K562 (cell line): ENCODE results near the gene ALDH16A1. TPM values are rescaled to one million over a fixed set of nuclear protein-coding genes. Genes with fewer than 3 reads are reported as not detected.

ENCODE experiments used
- ATAC-seq: fragments of 200-7000 bp; cut with Tn5 transposase; 3 replicates; pipeline ENCODE4 v1.9.1; 2020; ENCODE audit warnings: moderate library complexity
- BruUV-seq: library from RNA; stranded (reverse); fragments of 400-500 nt; replicated peaks from 2 replicates; lab custom pipeline; 2021; lab: Mats Ljungman, UMichigan
- CTCF ChIA-PET: fragments of 300-600 bp; formaldehyde crosslinking; extraction: SDS; loops from one replicate; lab custom pipeline; 2021; ENCODE audit warnings: low intra/inter-chr PET ratio; lab: Yijun Ruan, JAX
- POLR2A ChIA-PET: fragments of 300-600, 350-650 bp; sonication (Branson Sonifier 250); formaldehyde crosslinking; extraction: SDS; loops from one replicate; lab custom pipeline; 2021; ENCODE audit warnings: antibody characterized with exemption, inconsistent platforms; lab: Yijun Ruan, JAX
- DNase-seq, 4 experiments: peaks; one replicate each; pipeline versions ENCODE4 v3.0.0 to v3.0.0-alpha.2; 2011 to 2018; ENCODE audit warnings: low spot score in 3 of 4, mixed read lengths in 3 of 4; ENCODE audit errors: extremely low read depth in 1 of 4
- FAIRE-seq: peaks from 2 replicates; lab custom pipeline; 2011; peaks lifted over from hg19 to GRCh38; lab: Jason Lieb, UNC
- H2AFZ ChIP-seq: 2 replicates; pipeline ENCODE4 v1.6.0; 2011; ENCODE audit warnings: low read depth, low read length, control low read depth, inconsistent platforms
- H3K27ac ChIP-seq: fragments of 200-600 bp; 3 replicates; pipeline ENCODE4 v1.8.0; 2011; ENCODE audit warnings: low read depth, mild to moderate bottlenecking, control low read depth, inconsistent platforms, low read length, moderate library complexity, mixed read lengths; ENCODE audit errors: extremely low read depth
- H3K27me3 ChIP-seq, 2 experiments: fragments of 300-600 bp in 1 of 2; 2 replicates in 1 of 2; 3 replicates in 1 of 2; pipeline versions ENCODE4 v1.6.0 to v1.8.0; 2011; ENCODE audit warnings: inconsistent platforms in 2 of 2, low read length in 2 of 2, mild to moderate bottlenecking in 1 of 2, mixed read lengths in 1 of 2, moderate library complexity in 1 of 2; ENCODE audit not compliant: control insufficient read depth in 2 of 2, insufficient read depth in 2 of 2
- H3K36me3 ChIP-seq: fragments of 300-600 bp; 3 replicates; pipeline ENCODE4 v1.8.0; 2011; ENCODE audit warnings: mild to moderate bottlenecking, low read length, inconsistent platforms; ENCODE audit not compliant: control insufficient read depth, insufficient read depth
- H3K4me1 ChIP-seq, 2 experiments: fragments of 200-600 bp in 1 of 2; replicated peaks in 1 of 2; 2 replicates in 1 of 2; 3 replicates in 1 of 2; pipeline versions ENCODE4 v1.5.1 to v1.8.0; 2011; ENCODE audit warnings: inconsistent platforms in 2 of 2, low read length in 2 of 2, mild to moderate bottlenecking in 1 of 2, mixed read lengths in 1 of 2, moderate library complexity in 1 of 2; ENCODE audit not compliant: control insufficient read depth in 2 of 2, insufficient read depth in 2 of 2
- H3K4me2 ChIP-seq: 2 replicates; pipeline ENCODE4 v1.6.1; 2011; ENCODE audit warnings: low read length, control low read depth, inconsistent platforms, mixed read lengths; ENCODE audit not compliant: insufficient read depth
- H3K4me3 ChIP-seq: fragments of 200-600 bp; sonication (generic), shearing (Covaris generic); 2 replicates; pipeline ENCODE4 v1.5.1; 2016; ENCODE audit warnings: control low read depth, inconsistent platforms
- H3K79me2 ChIP-seq: fragments of 200-600 bp; 3 replicates; pipeline ENCODE4 v1.8.0; 2011; ENCODE audit warnings: low read length, inconsistent platforms; ENCODE audit not compliant: control insufficient read depth, insufficient read depth
- H3K9ac ChIP-seq, 2 experiments: 2 replicates each; pipeline versions ENCODE4 v1.6.0 to v1.6.1; 2011; ENCODE audit warnings: low read depth in 2 of 2, low read length in 2 of 2, control low read depth in 1 of 2, inconsistent platforms in 1 of 2, mild to moderate bottlenecking in 1 of 2, mixed read lengths in 1 of 2; ENCODE audit not compliant: insufficient read depth in 1 of 2
- H3K9me1 ChIP-seq: one replicate; pipeline ENCODE4 v1.6.0; 2011; ENCODE audit warnings: inconsistent platforms, mild to moderate bottlenecking, low read length, moderate library complexity; ENCODE audit not compliant: control insufficient read depth, insufficient read depth
- H3K9me3 ChIP-seq: replicated peaks from 2 replicates; pipeline ENCODE4 v1.5.1; 2011; ENCODE audit warnings: low read depth, low read length, inconsistent platforms; ENCODE audit not compliant: control insufficient read depth, insufficient read depth
- H4K20me1 ChIP-seq: replicated peaks from 2 replicates; pipeline ENCODE4 v1.6.1; 2011; ENCODE audit warnings: low read length, inconsistent platforms, mixed read lengths; ENCODE audit not compliant: control insufficient read depth, insufficient read depth
- CCNT2 ChIP-seq: IDR thresholded peaks from 2 replicates; pipeline ENCODE4 v1.6.1; 2011; ENCODE audit warnings: borderline replicate concordance, low read depth, mild to moderate bottlenecking, moderate library complexity, mixed read lengths, low read length; ENCODE audit not compliant: insufficient read length; ENCODE audit errors: extremely low read depth
- DDX20 ChIP-seq: fragments of 450-650 bp; IDR thresholded peaks from 2 replicates; pipeline ENCODE4 v1.6.1; 2016; ENCODE audit warnings: missing genetic modification characterization, low read depth, mild to moderate bottlenecking, missing compliant biosample characterization, moderate library complexity
- FOXA3 ChIP-seq, 2 experiments: fragments of 450-650 bp in 1 of 2; sonication (generic) in 1 of 2; formaldehyde crosslinking; IDR thresholded peaks in 1 of 2; conservative IDR thresholded peaks in 1 of 2; 2 replicates each; pipeline versions ENCODE4 v1.4.0 to v1.8.0; 2020 to 2022; ENCODE audit warnings: mild to moderate bottlenecking in 2 of 2, missing genetic modification reagents in 1 of 2
- HMGN3 ChIP-seq: IDR thresholded peaks from 2 replicates; pipeline ENCODE4 v1.6.1; 2011; ENCODE audit warnings: borderline replicate concordance, low read depth, mild to moderate bottlenecking, mixed read lengths, low read length; ENCODE audit not compliant: insufficient read length; ENCODE audit errors: extremely low read depth
- MAZ ChIP-seq, 2 experiments: fragments of 450-650 bp in 1 of 2; sonication (generic) in 1 of 2; formaldehyde crosslinking; IDR thresholded peaks in 1 of 2; conservative IDR thresholded peaks in 1 of 2; 2 replicates each; pipeline versions ENCODE4 v1.4.0 to v1.5.0; 2020; ENCODE audit warnings: mild to moderate bottlenecking in 1 of 2, missing genetic modification reagents in 1 of 2
- MCM2 ChIP-seq: fragments of 450-650 bp; IDR thresholded peaks from 2 replicates; pipeline ENCODE4 v1.6.1; 2017; ENCODE audit warnings: low read depth, mild to moderate bottlenecking
- POLR2G ChIP-seq: fragments of 200-400 bp; formaldehyde crosslinking; IDR thresholded peaks from 2 replicates; pipeline ENCODE4 v1.6.1; 2017; ENCODE audit warnings: low read depth, mild to moderate bottlenecking, antibody characterized with exemption, low read length, moderate library complexity
- RB1 ChIP-seq: fragments of 450-650 bp; IDR thresholded peaks from 2 replicates; pipeline ENCODE4 v1.6.1; 2017; ENCODE audit warnings: low read depth, mild to moderate bottlenecking
- ZBTB7A ChIP-seq: IDR thresholded peaks from 2 replicates; pipeline ENCODE4 v1.6.1; 2011; ENCODE audit warnings: low read depth, mild to moderate bottlenecking, low read length, moderate library complexity, borderline replicate concordance; ENCODE audit not compliant: control insufficient read depth
- WGBS: fragments of 100-300 bp; shearing (Covaris generic); methylation state at CpG from one replicate; pipeline ENCODE4 v1.1.6; 2016; ENCODE audit warnings: low coverage, mixed read lengths; ENCODE audit not compliant: insufficient coverage; ENCODE audit errors: missing lambda C conversion rate; 5-methylcytosine and 5-hydroxymethylcytosine counted together
- in situ Hi-C: fragments of 300-500 bp; cut with MboI; formaldehyde crosslinking; loops from 4 replicates; pipeline ENCODE4 v1.15.0; 2018; ENCODE audit warnings: inconsistent platforms, mixed read lengths
- intact Hi-C: fragments of 100-400 bp; cut with micrococcal nuclease; formaldehyde crosslinking; loops from 2 replicates; pipeline ENCODE4 v1.14.2; 2022
- polyA plus RNA-seq, 8 experiments: library from polyadenylated mRNA; depleted of rRNA in 4 of 8; stranded (reverse) in 5 of 8; unstranded in 3 of 8; fragments of >200 nt; fragmentation: Nextera tagmentation in 2 of 8; fragmentation: Illumina TruSeq in 1 of 8; extraction: Ambion mirVana in 2 of 8; extraction: Trizol in 1 of 8; gene quantifications; 2 replicates each; pipeline versions ENCODE4 v1.2.1 to v1.2.3, GENCODE V29; 2011 to 2014; ENCODE audit warnings: inconsistent platforms in 1 of 8, missing spikeins in 1 of 8
- total RNA-seq, 7 experiments: library from RNA; depleted of rRNA in 6 of 7; stranded (reverse); fragments of >200 nt in 6 of 7; fragmentation: Illumina TruSeq in 2 of 7; extraction: Trizol in 2 of 7; gene quantifications; 2 replicates each; pipeline versions ENCODE4 v1.2.1 to v1.2.3, GENCODE V29; 2011 to 2021; ENCODE audit warnings: low replicate concordance in 1 of 7
- TF ChIP-seq, protein P1 (sequence below), 2 experiments: IDR thresholded peaks; 2 replicates each; pipeline ENCODE4 v1.6.1; 2011; ENCODE audit warnings: borderline replicate concordance in 1 of 2, control low read depth in 1 of 2, low read depth in 1 of 2, low read length in 1 of 2, mild to moderate bottlenecking in 1 of 2, mixed read lengths in 1 of 2, moderate library complexity in 1 of 2; ENCODE audit not compliant: insufficient read depth in 1 of 2, insufficient read length in 1 of 2, poor library complexity in 1 of 2, severe bottlenecking in 1 of 2; ENCODE audit errors: extremely low read depth in 1 of 2
- TF ChIP-seq, protein P2 (sequence below): fragments of 200-800 bp; sonication (Bioruptor generic); IDR thresholded peaks from 2 replicates; pipeline ENCODE4 v1.6.1; 2017; ENCODE audit warnings: missing genetic modification characterization, missing compliant biosample characterization
- TF ChIP-seq, protein P3 (sequence below): fragments of 150-350 bp; conservative IDR thresholded peaks from 2 replicates; pipeline ENCODE4 v1.6.1; 2014; ENCODE audit warnings: low read length

ALDH16A1 gene
- total and polyA plus RNA-seq, 9 of the 15 experiments (the other 6 are each of a cell fraction or from before 2014, with no cell fraction given) = 2.2 to 52.2 (median 7.6) TPM

DNA sequence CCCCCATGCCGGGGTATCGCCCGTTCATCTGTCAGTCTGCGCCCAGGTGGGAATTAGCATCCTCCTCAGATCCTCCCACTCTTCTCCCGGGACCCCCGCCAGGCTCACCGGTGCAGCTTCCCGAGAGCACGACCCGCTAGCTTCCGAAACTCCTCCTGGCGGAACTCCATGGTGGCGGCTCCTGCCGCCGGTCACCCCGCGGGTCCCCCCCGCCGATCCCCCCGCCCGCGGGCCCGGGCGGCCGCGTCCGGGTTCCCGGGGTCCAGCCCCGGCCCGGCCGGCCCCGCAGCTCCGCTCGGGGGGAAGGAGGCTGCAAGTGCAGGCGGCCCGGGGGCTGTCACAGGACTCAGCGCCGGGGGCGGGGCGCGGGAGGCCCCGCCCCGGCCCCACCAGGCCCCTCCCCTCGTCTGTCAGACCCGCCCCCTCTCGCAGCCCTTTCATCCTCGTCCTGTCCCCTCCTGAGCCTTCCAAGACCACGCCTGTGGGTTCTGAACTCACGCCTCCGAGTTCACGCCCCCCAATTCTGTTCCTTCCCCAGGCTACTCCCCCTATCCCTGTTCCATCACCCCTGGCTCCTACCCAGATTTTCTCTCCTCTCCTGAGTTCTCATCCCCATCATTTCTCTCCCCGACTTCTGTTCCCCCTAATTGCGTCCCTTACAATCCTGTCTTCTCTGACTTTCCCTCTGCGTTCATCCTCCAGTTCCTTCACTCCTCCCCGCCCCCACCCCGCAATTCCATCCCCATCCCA is 11.6 kb upstream of the ALDH16A1 start, which contains the start of gene SLC17A7:
Gene SLC17A7 (minus strand): TSS at position 318 of the 750 bp plus-strand sequence. CDS start 148 bp downstream, at position 170.
- H3K9me1 ChIP-seq = no peaks in the 10 kb centered on the region
- H3K27me3 ChIP-seq = peaks cover 7 to 19% of the 10 kb centered on the region in 2 experiments; a peak in 4 of 5 replicates
- peak within 1 kb of the TSS; percentile 87 for H3K4me2 ChIP-seq
- no peaks in the 10 kb centered on the region for H3K9me3 ChIP-seq
- ChIA-PET CTCF (interaction anchor here (0.6 kb wide), 2 partner anchors 216 to 217 kb away, joined by 3 to 4 read pairs; no protein-coding TSS in a partner anchor), POLR2A (interaction anchor here (0.6 to 3.7 kb wide), 4 partner anchors 10 to 47 kb away, joined by 3 to 14 read pairs (median 4); no protein-coding TSS in a partner anchor)
- in situ Hi-C loops = no loop called here
- no peaks in the 10 kb centered on the region for H3K79me2 ChIP-seq
- TF ChIP-seq, protein P1, sequence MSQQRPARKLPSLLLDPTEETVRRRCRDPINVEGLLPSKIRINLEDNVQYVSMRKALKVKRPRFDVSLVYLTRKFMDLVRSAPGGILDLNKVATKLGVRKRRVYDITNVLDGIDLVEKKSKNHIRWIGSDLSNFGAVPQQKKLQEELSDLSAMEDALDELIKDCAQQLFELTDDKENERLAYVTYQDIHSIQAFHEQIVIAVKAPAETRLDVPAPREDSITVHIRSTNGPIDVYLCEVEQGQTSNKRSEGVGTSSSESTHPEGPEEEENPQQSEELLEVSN (IDR thresholded peaks at IDR 0.05; ENCODE audit: borderline replicate concordance in 1 of 2, extremely low read depth in 1 of 2, insufficient read depth in 1 of 2, insufficient read length in 1 of 2, low read depth in 1 of 2, low read length in 1 of 2, poor library complexity in 1 of 2, severe bottlenecking in 1 of 2) = peak in 1 of 2 experiments; percentile 13
- TF ChIP-seq HMGN3 = peak; percentile 66
- TF ChIP-seq CCNT2 = peak; percentile 61
- peak; percentile 40; the same call in 1 of the 2 replicates for TF ChIP-seq RB1
- TF ChIP-seq, protein P2, sequence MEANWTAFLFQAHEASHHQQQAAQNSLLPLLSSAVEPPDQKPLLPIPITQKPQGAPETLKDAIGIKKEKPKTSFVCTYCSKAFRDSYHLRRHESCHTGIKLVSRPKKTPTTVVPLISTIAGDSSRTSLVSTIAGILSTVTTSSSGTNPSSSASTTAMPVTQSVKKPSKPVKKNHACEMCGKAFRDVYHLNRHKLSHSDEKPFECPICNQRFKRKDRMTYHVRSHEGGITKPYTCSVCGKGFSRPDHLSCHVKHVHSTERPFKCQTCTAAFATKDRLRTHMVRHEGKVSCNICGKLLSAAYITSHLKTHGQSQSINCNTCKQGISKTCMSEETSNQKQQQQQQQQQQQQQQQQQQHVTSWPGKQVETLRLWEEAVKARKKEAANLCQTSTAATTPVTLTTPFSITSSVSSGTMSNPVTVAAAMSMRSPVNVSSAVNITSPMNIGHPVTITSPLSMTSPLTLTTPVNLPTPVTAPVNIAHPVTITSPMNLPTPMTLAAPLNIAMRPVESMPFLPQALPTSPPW (CRISPR knock-in tag) = peak; percentile 74
- peak in 1 of 2 experiments; percentile 28; a peak in 1 of 4 replicates for TF ChIP-seq MAZ (CRISPR knock-in tag; conservative IDR thresholded peaks at IDR 0.05 in 1 of 2, IDR thresholded peaks at IDR 0.05 in 1 of 2)
- peak; percentile 84; the same call in 1 of the 2 replicates for TF ChIP-seq ZBTB7A
- TF ChIP-seq POLR2G = peak; percentile 48; the same call in 1 of the 2 replicates
- TF ChIP-seq FOXA3 (CRISPR knock-in tag; conservative IDR thresholded peaks at IDR 0.05 in 1 of 2, IDR thresholded peaks at IDR 0.05 in 1 of 2) = no peak
- TF ChIP-seq MCM2 = no peak
- no peak for TF ChIP-seq DDX20 (tag)
- TF ChIP-seq, protein P3, sequence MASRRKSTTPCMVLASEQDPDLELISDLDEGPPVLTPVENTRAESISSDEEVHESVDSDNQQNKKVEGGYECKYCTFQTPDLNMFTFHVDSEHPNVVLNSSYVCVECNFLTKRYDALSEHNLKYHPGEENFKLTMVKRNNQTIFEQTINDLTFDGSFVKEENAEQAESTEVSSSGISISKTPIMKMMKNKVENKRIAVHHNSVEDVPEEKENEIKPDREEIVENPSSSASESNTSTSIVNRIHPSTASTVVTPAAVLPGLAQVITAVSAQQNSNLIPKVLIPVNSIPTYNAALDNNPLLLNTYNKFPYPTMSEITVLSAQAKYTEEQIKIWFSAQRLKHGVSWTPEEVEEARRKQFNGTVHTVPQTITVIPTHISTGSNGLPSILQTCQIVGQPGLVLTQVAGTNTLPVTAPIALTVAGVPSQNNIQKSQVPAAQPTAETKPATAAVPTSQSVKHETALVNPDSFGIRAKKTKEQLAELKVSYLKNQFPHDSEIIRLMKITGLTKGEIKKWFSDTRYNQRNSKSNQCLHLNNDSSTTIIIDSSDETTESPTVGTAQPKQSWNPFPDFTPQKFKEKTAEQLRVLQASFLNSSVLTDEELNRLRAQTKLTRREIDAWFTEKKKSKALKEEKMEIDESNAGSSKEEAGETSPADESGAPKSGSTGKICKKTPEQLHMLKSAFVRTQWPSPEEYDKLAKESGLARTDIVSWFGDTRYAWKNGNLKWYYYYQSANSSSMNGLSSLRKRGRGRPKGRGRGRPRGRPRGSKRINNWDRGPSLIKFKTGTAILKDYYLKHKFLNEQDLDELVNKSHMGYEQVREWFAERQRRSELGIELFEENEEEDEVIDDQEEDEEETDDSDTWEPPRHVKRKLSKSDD = no peak
- H3K4me1 ChIP-seq = peaks cover 31 to 44% of the 10 kb centered on the region in 2 experiments; a peak in 4 of 5 replicates
- peak within 1 kb of the TSS; percentile 58; the same call in 2 of the 3 replicates for H3K27ac ChIP-seq
- H3K36me3 ChIP-seq = peaks cover 2% of the 10 kb centered on the region; the same call in 1 of the 3 replicates
- H4K20me1 ChIP-seq = no peaks in the 10 kb centered on the region
- peak within 1 kb of the TSS; percentile 84 for H3K4me3 ChIP-seq
- H2AFZ ChIP-seq = peak within 1 kb of the TSS; percentile 97
- FAIRE-seq (no peak), ATAC-seq (peak; percentile 46), DNase-seq (peak; percentile 74 to 88 (median 86))
- intact Hi-C loops = loop anchor here (5.0 to 10.0 kb wide), 2 partner anchors 177 to 289 kb away; no protein-coding TSS in a partner anchor
- H3K9ac ChIP-seq = peak within 1 kb of the TSS in 1 of 2 experiments; percentile 89; a peak in 3 of 4 replicates
- 6% methylated on average over 19 of the region's 56 CpGs for WGBS
- no TSS peak for BruUV-seq
